NCI-H2171 treated with DMSO at 0.1 percent for 48 hours (cell line): ENCODE results near the gene TRPM4.
"Not testable (repeated sequence)": the region's sequence is repeated elsewhere in the genome, so short reads cannot be mapped to it uniquely, and the experiment has no call there.

Experiments used
- DNase-seq: peaks from one replicate; lab custom pipeline; 2025; lab: John Stamatoyannopoulos, UW

TRPM4 gene

GRCh38 chr19:49157445-49158224 lies at the start of gene TRPM4:
TRPM4 (plus strand) TSS chr19:49157792; CDS start chr19:49157867, 75 bp downstream.
- peak; percentile 79 for DNase-seq

- no peak for DNase-seq
Observed at GRCh38 chr19:49109051-49109450, 48.5 kb upstream of the TRPM4 start.

- DNase-seq = no peak
Observed at GRCh38 chr19:49109569-49110233, 47.9 kb upstream of the TRPM4 start.

- DNase-seq = no peak
Observed at GRCh38 chr19:49110567-49110966, 47.0 kb upstream of the TRPM4 start.

GRCh38 chr19:49111218-49111998 lies 46.2 kb upstream of the TRPM4 start:
- no peak for DNase-seq

- DNase-seq = peak; percentile 88
Observed at GRCh38 chr19:49113762-49114629, 43.6 kb upstream of the TRPM4 start, which contains the start of gene LIN7B. LIN7B (plus strand) TSS chr19:49114370; CDS start chr19:49114405, 35 bp downstream.

- peak; percentile 67 for DNase-seq
Observed at GRCh38 chr19:49114630-49115363, 42.8 kb upstream of the TRPM4 start.

GRCh38 chr19:49116544-49116943 lies 41.0 kb upstream of the TRPM4 start:
- DNase-seq = no peak

GRCh38 chr19:49117677-49118564 lies 39.7 kb upstream of the TRPM4 start:
- DNase-seq = no peak

- peak; percentile 95 for DNase-seq
Observed at GRCh38 chr19:49118565-49119410, 38.8 kb upstream of the TRPM4 start, which contains the start of gene C19orf73. C19orf73 (minus strand) TSS chr19:49119143; CDS start chr19:49119022, 121 bp downstream.

- DNase-seq = no peak
Observed at GRCh38 chr19:49119411-49120324, 37.9 kb upstream of the TRPM4 start, which contains the start of gene PPFIA3. PPFIA3 (plus strand) TSS chr19:49119544; CDS start chr19:49127874, 8,330 bp downstream.

- DNase-seq = no peak
Observed at GRCh38 chr19:49120325-49120683, 37.3 kb upstream of the TRPM4 start.

GRCh38 chr19:49120868-49121267 lies 36.7 kb upstream of the TRPM4 start:
- no peak for DNase-seq

- DNase-seq = peak; percentile 28
Observed at GRCh38 chr19:49121841-49122240, 35.8 kb upstream of the TRPM4 start.

GRCh38 chr19:49123285-49123684 lies 34.3 kb upstream of the TRPM4 start:
- DNase-seq = not testable (repeated sequence)

- DNase-seq = no peak
Observed at GRCh38 chr19:49125025-49125731, 32.4 kb upstream of the TRPM4 start.

GRCh38 chr19:49126575-49126974 lies 31.0 kb upstream of the TRPM4 start:
- DNase-seq = no peak
